HG02852 (cell line): Measurements from ENCODE around the gene ARSG.
"Not testable (repeated sequence)": the region's sequence is repeated elsewhere in the genome, so short reads cannot be mapped to it uniquely, and the experiment has no call there.

Experiments used
- ATAC-seq: cut with Tn5 transposase; IDR thresholded peaks from one replicate; pipeline ENCODE4 v1.9.1; 2021; ENCODE audit warnings: mild to moderate bottlenecking, moderate library complexity; ENCODE audit not compliant: unreplicated experiment

ARSG gene

DNA sequence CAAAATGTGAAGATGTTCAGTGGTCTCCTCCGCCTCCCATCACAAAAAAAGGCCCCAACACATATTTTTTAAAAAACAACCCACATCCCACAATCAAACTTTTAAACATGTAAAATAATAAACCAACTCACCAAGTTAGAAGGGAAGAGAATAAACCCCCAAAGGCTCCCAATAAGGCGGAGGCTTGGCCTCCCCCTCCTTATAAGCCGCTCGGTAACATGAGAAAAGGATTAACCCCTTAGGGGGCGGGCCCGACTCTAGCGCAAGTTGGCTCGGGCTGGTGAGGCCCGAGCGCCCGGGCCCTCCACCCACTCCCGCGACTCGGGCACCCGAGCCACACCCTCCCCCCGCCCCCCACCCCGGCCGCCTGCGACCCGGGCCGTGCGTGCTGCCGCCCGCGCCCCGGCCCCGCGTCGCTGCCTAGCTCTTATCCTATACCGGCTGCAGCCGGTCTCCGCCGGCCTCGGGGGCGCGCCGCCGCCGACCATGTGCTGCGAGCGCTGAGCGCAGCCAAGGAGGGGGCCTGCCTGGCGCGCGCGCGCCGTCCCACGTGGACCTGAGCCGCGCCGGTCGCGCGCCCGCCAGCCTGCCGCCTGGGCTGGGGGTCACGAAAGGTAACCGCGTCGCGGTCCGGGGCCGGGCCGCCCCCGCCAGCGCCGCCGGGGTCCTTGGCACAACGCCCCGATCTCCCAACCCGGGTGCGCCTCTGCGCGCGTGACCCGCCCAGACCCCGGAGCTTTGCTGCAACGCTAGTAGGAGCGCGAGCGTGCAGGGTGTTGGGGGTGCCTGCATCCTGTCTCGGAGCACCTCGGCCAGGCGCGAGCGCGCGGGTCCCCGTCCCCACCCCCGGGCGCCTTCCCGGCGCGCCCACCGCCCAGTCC lies at the start of gene ARSG, which contains the start of gene SLC16A6:
Gene ARSG, plus strand, starts transcription at position 541 of the 881 bp plus-strand sequence. CDS start 15,999 bp downstream, outside the sequence.
Gene SLC16A6, minus strand, starts transcription at position 173 of the 881 bp plus-strand sequence. CDS start 12,807 bp downstream, outside the sequence.
- ATAC-seq = peak; percentile 45

DNA sequence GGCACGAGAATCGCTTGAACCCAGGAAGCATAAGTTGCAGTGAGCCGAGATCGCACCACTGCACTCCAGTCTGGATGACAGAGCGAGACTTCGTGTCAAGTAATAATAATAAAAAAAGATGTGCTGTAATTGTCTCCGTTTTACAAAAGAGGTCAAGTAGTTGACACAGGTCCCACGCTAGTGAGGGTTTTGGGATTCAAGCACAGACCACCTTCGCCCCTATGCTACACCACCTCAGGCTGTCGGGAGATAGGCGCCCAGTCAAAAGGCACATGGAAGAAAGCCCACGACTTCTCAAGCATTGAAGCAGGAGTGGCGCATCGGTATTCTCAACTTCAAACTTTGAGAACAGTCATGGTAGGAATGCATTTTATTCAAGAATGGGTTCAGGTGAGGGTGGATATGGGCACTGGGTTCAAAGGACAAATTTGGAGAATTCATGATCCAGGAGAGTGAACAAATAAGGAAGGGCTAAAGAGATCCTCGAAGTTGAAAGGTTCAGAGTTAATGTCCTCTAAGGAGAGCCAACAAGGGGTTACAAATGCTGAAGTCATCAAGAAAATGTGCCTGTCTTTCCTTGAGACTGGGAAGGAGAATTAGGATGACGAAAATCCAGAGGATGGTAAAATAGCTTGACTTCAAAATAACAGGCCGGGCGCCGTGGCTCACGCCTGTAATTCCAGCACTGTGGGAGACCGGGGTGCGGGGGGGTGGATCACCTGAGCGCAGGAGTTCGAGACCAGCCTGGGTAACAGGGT lies 44.8 kb upstream of the ARSG start:
- ATAC-seq = no peak

DNA sequence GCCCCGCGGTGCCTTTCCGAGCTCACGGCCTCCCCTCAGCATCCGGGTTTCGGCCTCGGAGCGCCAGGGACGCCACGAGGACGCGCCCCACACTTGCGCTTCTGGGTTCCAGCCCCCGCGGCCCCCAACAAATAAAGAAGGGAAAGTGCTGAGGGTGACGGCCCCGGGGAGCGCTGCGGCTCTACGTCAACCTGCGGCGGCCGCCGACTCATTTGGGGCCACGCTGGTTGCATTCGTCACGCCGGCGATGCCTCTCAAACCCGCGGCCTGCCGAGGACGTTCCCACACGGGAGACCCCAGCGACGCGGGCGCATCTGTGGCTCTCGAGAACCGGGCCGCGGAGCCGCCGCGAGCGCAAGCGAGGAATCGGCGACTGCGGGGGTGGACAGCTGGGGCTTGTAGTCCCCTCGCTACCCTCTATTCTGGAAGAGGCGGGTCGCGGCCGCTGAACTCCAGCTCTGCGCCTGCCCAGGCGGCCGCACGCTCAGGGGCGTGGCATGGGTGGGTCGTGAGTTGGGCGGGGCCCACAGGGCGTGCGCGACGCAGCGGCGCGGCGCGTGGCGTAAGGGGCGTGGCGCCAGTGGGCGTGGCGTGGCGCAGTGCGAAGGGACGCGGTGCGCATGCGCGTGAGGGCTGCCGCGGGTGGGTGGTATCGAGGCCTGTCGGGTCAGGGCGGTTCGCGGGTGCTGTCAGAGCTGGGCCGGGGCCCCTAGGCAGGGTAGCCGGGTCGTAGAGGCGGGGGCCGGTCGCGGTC lies 43.7 kb upstream of the ARSG start, which contains the start of gene AMZ2:
Gene AMZ2, plus strand, starts transcription at position 599 of the 754 bp plus-strand sequence. CDS start 2,145 bp downstream, outside the sequence.
- peak; percentile 86 for ATAC-seq

DNA sequence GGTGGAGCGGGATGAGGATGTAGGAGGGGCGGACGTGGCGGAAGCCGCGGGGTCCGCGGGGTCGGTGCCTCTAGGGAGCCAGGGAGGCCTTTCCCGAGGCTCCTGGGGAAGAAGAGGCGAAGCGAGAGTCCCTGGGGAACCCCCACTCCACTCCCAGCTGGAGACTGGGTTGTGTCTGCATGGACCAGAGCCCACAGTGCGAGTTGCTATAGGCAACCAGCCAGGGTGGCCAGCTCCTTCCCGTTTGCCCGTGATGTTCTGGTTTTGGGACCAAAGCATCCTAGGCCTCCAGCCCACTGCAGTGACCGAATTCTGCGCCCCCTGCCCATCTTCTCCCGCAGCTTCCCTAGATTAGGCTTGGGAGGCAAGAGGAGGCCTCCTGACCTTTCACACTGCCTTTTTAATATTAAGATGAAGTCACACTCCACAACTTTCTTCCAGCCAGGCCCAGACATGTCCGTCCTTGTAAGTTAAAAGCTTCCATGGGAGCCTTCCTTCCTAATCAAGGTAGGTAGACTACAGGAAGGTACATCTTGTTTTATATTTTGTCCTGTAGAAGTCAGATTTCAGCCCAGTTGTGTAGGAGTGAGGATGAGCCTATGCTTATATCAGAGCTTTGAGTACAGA lies 43.0 kb upstream of the ARSG start:
- peak; percentile 28 for ATAC-seq

DNA sequence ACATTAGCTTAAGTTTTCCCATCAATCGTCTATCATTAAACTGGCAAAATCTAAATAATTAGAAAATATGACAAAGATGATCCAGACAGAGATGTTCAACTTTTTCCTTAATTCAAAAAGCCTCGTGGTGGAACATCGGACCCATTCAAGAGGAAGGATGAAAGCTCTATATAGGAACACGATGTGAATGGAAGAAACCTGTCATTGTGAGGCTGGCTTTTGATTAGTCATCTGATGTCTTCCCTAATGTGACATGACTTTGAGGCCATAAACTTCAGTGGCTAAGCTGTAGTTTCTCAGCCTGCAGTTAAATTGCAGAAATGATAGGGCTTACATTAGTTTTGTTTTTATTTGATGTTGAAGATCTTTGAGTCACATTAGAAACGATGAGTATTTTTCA lies 42.4 kb upstream of the ARSG start:
- ATAC-seq = no peak

DNA sequence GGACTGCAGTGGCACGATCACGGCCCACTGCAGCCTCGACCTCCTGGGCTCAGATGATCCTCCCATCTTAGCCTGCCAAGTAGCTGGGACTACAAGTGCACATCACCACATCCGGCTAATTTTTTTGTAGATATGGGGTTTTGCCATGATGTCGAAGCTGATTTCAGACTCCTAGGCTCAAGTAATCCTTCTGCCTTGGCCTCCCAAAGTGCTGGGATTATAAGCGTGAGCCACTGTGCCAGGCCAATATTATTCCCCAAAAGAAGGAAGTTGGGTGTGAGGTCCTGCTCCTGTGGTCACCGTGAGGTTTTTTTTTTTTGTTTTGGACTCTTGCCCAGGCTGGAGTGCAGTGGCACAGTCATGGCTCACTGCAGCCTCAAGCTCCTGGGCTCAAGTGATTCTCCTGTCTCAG lies 41.9 kb upstream of the ARSG start:
- ATAC-seq = no peak

DNA sequence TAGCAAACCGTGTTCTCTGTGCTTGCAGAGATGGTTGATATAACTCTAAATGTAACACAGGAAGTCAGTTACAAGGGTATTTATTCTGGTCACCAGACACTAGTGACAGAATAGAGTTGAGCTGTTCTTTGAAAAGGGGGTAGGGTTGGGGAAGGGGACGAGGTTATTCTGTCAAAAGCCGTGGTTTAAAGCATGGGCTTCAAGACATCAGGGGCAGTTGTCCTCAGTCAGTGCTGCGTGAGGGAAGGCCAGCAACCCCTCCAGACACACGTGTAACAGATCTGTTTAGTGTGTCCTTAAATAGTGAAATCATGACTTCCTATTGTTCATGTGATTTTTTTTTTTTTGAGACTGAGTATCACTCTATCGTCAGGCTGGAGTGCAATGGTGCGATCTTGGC lies 37.9 kb upstream of the ARSG start:
- not testable (repeated sequence) for ATAC-seq

DNA sequence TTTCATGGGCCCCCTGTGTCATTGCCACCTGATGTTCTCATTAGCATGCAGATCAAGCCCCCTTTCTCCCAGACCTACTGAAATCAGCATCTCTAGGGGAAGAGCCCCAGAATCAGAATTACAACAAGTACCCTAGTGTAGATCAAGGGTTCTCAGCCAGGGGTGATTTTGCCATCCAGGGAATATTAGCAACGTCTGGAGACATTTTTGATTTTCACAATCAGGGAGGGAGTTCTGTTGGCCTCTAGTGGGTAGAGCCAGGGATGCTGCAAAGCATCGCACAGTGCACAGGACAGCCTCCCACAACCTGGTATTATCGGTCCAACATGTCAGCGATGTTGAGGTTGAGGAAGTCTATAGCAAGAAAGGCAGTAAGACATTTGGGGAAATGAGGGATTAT lies 36.1 kb upstream of the ARSG start:
- no peak for ATAC-seq

DNA sequence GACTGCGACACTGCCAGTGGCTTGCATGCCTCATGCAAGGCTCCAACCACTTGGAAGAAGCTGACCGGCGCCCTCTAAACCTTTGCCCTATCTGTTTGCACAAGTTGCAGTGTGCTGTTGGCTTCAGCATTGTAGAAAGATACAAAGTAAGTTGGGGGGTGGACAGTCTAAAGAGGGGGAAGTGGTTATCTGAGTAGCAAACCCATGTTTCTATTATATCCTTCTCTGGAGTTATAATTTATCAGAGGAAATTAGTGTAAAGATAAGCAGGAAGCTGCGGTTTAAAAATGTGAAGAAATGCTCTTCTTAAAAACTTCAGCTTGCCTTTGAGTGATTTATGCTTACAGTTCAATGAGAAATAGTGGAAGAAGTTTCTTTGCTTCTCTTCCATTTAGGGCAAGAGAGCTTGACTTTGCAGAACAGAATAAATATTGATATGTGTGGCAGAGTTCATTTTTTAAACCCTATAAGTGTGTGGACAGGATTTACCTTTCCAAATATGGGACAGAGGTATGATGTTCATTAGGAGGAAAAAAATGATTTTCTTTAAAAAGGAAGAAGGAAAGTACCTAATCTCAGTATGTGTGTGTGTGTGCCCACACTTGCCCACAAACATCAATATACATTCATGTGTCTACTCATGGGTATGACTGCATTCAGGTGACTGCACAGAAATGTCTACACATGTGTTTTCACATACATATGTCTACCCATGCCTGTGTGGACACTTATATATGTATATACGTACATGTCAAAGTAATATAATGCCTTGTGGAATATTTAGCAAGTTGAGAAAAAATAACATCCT lies 35.4 kb upstream of the ARSG start:
- ATAC-seq = no peak

DNA sequence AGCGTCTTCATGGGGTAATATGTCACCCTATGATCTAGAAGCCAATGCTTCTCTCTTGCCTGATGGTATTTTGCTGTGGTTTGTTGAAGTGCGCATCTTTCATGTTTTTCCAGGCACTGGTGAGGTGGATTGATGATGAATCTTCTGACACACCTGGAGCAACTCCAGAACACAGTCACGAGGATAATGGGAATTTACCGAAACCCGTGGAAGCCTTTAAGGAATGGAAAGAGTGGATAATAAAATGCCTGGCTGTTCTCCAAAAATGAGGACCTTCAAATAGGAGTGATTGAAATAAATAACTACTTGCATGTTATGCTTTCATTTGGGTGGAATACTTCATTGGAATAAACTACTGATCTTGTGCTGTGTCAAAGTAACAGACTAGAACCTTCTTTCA lies 34.6 kb upstream of the ARSG start:
- ATAC-seq = not testable (repeated sequence)

DNA sequence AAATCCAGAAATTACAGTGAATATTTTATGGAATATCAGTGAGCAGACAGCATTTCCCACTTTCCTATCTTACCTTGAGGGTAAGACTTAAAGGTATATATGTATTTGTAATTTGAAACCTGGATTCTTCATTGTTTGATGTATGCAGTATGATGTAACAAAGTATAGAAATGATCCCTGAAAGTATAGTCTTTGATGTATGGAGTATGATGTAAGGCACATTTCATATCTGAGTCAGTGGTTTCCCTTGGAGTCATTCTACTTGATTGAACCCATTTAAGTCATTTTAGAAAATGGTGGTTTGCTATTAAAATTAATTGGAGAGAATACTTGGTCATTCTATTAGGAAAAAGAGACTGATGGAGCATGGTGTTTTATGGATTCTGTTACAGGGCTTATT lies 33.4 kb upstream of the ARSG start:
- no peak for ATAC-seq

DNA sequence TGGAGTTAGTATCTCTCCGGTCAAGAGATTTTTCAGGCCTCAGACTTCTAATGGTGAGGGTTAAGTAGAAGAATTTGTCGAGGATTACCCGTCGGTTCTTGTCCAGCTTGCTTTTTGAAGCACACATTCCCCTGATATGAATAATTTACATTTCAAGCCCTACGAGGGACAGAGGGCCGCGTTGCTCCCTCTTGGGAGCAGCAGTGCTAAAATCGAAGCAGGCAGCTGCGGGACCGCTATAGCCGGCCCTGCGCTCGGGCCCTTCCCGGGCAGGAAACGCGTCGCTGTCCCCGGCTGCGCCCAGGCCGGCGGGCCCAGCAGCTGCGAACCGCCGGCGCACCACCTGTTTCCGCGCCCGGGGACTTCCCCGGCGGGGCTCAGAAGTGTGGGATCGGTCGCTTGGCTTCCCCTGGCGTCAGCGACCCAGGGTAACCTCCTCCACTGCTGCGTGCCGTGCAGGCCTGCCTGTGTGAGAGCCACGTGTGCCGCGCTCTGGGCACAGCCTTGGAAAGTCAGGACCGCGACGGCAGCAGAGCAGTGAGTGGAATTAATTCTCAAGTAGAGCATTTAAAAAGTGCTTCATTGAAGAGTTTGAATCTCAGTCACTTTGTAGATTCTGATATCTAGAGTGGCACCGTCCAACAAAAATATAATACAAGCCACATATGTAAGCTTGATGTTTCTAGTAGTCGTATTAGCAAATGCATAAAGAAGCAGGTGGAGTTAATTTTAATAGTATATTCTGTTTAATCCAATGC lies 32.2 kb upstream of the ARSG start:
- ATAC-seq = peak; percentile 91

DNA sequence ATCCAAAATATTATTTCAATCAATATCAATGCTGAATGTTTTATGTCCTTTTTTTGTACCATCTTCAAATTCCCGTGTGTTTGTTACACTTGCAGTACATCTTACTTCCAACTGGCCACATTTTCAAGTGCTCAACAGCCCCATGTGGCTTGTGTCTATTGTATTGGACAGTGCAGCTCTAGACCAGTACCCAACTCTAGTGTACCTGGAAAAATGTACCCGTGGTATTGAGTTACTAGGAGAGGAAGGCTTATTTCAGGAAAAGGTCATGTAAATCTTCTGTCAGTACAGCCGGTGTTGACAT lies 31.7 kb upstream of the ARSG start:
- not testable (repeated sequence) for ATAC-seq

DNA sequence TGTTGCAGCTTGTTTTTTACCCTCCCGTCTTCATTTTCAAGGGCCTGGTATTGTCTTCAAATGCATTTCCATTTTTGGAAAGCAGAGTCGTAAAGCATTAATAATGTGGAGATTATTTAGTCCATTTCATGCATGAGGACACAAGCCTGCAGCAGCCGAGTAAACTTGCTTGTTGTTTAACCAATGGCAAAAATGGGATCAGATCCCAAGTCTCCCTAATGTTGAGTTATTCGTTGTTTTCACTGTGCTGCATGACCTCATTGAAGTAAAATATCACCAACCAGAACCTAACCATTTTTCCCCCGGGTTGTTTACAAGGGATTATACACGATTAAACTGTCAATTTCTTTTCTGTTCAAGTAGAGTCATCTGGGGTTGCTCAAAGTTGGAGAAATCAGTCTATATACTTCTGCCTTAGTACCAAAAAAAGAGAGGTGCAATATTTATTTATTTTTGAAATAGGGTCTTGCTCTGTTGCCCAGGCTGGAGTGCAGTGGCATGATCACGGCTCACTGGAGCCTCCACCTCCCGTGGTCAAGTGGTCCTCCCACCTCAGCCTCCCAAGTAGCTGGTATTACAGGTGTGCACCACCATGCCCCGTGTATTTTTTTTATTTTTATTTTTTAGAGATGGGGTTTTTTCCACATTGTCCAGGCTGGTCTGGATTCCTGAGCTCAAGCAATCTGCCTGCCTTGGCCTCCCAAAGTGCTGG lies 31.1 kb upstream of the ARSG start:
- ATAC-seq = no peak

DNA sequence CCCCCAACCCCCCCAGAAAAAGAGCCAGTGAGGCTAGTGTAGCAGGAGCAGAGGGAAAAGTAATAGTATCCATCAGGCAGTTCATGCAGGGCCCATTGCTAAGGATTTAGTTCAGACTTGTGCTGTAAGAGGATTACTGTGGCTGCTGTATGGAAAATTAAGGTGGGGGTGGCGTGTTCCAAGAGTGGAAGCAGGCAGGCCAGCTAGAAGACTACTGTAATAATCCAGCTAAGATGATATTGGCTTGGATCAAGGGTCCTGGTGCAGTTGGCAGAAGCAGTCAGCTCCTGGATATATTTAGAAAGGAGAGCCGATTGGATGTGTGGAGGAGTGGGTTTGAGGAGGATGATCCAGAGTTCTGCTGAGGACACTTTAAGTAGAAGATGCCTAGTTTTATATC lies 28.8 kb upstream of the ARSG start:
- not testable (repeated sequence) for ATAC-seq

DNA sequence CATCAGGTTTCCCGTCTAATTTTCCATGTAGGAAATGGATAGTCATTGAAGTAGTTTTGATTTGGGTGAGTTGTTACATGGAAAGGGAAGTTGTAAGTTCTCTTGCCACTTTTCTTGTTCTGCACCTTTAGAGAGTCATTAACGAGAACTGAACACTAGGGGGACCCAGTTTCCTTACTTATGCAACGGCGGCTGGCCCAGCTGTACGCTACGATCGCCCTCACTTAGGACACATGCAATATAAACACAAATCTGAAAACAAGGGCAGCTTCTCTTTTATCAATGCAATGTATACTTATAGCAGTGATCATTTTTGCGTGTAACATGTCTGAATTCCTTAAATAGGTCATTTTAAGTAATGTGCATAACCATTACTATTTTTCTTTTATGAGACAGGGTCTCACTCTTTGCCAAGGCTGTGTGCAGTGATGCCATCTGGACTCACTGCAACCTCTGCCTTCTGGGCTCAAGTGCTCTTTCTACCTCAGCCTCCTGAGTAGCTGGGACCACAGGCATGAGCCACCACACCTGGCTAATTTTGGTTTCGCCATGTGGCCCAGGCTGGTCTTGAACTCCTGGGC lies 28.1 kb upstream of the ARSG start:
- ATAC-seq = peak; percentile 39

DNA sequence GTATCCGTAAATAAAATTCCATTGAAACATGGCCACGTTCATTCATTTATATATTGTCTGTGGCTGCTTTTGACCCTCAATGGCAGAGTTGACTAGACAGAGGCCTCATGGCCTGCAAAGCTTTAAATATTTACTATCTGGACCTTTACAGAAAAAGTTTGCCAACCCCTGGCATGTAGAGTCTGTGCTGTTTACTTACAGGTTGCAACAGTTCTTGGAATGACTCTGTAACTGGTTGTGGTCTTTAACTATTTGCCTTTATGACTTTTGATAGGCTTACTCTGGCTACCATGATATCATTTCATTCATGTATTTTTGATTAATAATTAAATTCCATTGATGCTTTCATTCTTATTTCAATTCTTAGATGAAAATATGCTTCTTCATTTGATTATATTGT lies 25.5 kb upstream of the ARSG start:
- ATAC-seq = not testable (repeated sequence)

DNA sequence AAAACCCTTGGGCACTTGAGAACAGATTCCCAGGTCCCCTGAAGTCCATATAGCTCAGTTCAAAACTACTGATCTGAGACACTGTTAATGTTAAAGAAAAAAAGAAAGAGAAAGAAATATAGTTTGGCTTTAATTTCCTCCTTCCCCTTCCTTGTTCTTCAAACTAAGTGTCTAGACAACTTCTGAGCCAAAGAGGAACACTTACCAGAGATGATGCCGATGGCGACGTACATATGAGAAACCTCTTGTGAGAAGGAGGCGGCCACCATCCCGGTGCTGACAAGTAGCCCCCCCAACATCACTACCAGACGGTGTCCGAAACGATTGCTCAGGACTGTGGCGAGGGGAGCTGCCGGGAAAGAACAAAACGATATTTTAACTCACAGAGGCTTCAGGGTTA lies 17.6 kb upstream of the ARSG start:
- no peak for ATAC-seq
